Ovary (tissue), 9 donors: Measurements from ENCODE around the gene GOLGA3. TPM values are rescaled to one million over a fixed set of nuclear protein-coding genes. Genes with fewer than 3 reads are reported as not detected.

Source experiments
- DNase-seq, 5 donors: peaks; one replicate each; pipeline ENCODE4 v3.0.0-alpha.2; 2019 to 2020
- H3K27ac ChIP-seq, 2 donors: fragments of 200-600 bp; one replicate each; pipeline versions ENCODE4 v1.5.1 to v1.8.0; 2019 to 2022
- H3K27me3 ChIP-seq: fragments of 200-600 bp; one replicate; pipeline ENCODE4 v1.8.0; 2022
- H3K36me3 ChIP-seq: fragments of 200-600 bp; sonication (generic); one replicate; pipeline ENCODE4 v1.5.1; 2019
- H3K4me1 ChIP-seq: one replicate; pipeline ENCODE4 v1.8.1; 2013; ENCODE audit warnings: mild to moderate bottlenecking, moderate library complexity; ENCODE audit not compliant: insufficient read depth
- H3K4me3 ChIP-seq: fragments of 200-600 bp; sonication (generic); one replicate; pipeline ENCODE4 v1.5.1; 2017
- H3K9me3 ChIP-seq, 2 donors: fragments of 200-600 bp in 1 of 2; sonication (generic) in 1 of 2; one replicate each; pipeline versions ENCODE4 v1.5.1 to v1.8.1; 2013 to 2019; ENCODE audit warnings: mild to moderate bottlenecking in 1 of 2, moderate library complexity in 1 of 2
- EP300 ChIP-seq: sonication (generic); formaldehyde crosslinking; IDR thresholded peaks from one replicate; pipeline ENCODE4 v1.6.1; 2017; ENCODE audit warnings: antibody characterized with exemption
- POLR2A ChIP-seq: fragments of 450-650 bp; IDR thresholded peaks from one replicate; pipeline ENCODE4 v1.6.1; 2017; ENCODE audit warnings: antibody characterized with exemption, mild to moderate bottlenecking, moderate library complexity
- WGBS, 3 donors: extraction: QIAGEN DNeasy Blood & Tissue Kit in 1 of 3; methylation state at CpG; one replicate each; pipeline versions ENCODE4 v1.1.5 to v1.1.7; 2013 to 2017; 5-methylcytosine and 5-hydroxymethylcytosine counted together
- intact Hi-C, 4 donors: fragments of 100-400 bp; cut with DNase I; formaldehyde crosslinking; loops; one replicate each; pipeline versions ENCODE4 v1.11.0 to v1.15.1; 2022 to 2023
- polyA plus RNA-seq, 2 donors: library from polyadenylated mRNA; stranded (reverse); fragments of 200-250 nt in 1 of 2; fragments of 350-450 nt in 1 of 2; fragmentation: Illumina TruSeq in 1 of 2; extraction: RNeasy Lipid Tissue Mini Kit (QIAGEN cat#74804) in 1 of 2; gene quantifications; one replicate each; pipeline ENCODE4 v1.2.3, GENCODE V29; 2013 to 2014
- total RNA-seq, 7 donors: library from RNA; depleted of rRNA in 2 of 7; stranded (reverse); fragments of >200 nt in 2 of 7; fragmentation: NEBNext Ultra II Directional in 3 of 7; extraction: Animal tissue kit (Norgen Biotek cat#: 25700) in 3 of 7; gene quantifications; one replicate each; pipeline versions ENCODE4 v1.1.0 to v1.2.4, GENCODE V29; 2016 to 2023
- TF ChIP-seq, protein P1 (sequence below), 3 donors: fragments of 450-650 bp in 2 of 3; fragments of 200-600 bp in 1 of 3; IDR thresholded peaks; one replicate each; pipeline versions ENCODE4 v1.5.1 to v1.8.0; 2016 to 2022; ENCODE audit warnings: antibody characterized with exemption in 3 of 3, mild to moderate bottlenecking in 1 of 3
- donor health status: DM: no; HTN: no; CAD: no; lungs with moderate emphysema.
- donor health status: DM: no; HTN: no; CAD: no.
- donor health status: Bipolar disorder and iron deficiency.
- donor health status: DM: yes; HTN: yes; CAD: no.
- donor health status: DM: no; HTN: no; CAD: no.
- donor health status: DM: yes; HTN: yes; CAD: no.

The GOLGA3 gene
- total and polyA plus RNA-seq, 9 donors: 14.4 to 76.0 (median 50.9) TPM

DNA sequence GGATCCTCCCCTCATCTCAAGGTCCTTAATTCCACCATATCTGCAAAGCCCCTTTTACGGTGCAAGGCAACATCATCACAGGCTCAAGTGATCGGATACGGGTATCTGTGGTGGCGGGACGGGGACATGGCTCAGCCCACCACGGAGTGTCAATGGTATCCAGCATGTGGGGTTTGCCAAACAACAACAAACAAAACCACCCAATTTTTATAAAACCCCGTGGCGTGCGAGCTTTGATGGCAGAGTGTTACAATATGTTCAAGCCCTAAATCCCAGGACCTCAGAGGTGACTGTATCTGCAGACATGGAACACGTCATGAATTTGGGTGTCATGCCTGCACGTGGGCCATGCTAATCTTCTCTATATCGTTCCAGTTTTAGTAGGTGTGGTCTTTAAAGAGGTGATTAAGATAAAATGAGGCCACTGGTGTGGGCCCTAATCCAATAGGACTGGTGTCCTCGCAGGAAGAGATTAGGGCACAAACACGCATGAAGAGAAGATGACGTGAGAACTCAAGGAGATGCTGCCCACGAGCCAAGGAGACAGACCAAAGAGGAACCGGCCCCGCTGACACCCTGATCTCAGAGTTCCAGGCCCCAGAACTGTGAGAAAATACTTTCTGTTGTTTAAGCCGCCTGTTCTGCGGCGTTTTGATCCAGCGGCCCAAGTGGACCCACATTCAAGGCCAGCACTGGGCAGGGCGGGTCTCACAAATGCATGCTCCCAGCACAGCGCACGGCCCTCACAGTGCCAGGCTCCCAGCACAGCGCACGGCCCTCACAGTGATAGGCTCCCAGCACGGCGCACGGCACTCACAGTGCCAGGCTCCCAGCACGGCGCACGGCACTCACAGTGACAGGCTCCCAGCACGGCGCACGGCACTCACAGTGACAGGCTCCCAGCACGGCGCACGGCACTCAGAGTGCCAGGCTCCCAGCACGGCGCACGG, 6.7 kb upstream of the GOLGA3 start:
- no peaks in the 10 kb centered on the region for H3K36me3 ChIP-seq
- no peak overlapping the region for H3K27ac ChIP-seq
- 89 to 93% (median 91%) methylated on average over 31 to 42 of the region's 42 CpGs for WGBS, 3 donors
- H3K27me3 ChIP-seq: no peaks in the 10 kb centered on the region
- peaks cover 4% of the 10 kb centered on the region for H3K4me1 ChIP-seq
- DNase-seq: no peak
- H3K9me3 ChIP-seq: no peaks in the 10 kb centered on the region
- no peak for TF ChIP-seq POLR2A
- TF ChIP-seq EP300: no peak
- TF ChIP-seq, protein P1, sequence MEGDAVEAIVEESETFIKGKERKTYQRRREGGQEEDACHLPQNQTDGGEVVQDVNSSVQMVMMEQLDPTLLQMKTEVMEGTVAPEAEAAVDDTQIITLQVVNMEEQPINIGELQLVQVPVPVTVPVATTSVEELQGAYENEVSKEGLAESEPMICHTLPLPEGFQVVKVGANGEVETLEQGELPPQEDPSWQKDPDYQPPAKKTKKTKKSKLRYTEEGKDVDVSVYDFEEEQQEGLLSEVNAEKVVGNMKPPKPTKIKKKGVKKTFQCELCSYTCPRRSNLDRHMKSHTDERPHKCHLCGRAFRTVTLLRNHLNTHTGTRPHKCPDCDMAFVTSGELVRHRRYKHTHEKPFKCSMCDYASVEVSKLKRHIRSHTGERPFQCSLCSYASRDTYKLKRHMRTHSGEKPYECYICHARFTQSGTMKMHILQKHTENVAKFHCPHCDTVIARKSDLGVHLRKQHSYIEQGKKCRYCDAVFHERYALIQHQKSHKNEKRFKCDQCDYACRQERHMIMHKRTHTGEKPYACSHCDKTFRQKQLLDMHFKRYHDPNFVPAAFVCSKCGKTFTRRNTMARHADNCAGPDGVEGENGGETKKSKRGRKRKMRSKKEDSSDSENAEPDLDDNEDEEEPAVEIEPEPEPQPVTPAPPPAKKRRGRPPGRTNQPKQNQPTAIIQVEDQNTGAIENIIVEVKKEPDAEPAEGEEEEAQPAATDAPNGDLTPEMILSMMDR (IDR thresholded peaks at IDR 0.05): no peak
- intact Hi-C loops: no loop called here
- no peak overlapping the region for H3K4me3 ChIP-seq

DNA sequence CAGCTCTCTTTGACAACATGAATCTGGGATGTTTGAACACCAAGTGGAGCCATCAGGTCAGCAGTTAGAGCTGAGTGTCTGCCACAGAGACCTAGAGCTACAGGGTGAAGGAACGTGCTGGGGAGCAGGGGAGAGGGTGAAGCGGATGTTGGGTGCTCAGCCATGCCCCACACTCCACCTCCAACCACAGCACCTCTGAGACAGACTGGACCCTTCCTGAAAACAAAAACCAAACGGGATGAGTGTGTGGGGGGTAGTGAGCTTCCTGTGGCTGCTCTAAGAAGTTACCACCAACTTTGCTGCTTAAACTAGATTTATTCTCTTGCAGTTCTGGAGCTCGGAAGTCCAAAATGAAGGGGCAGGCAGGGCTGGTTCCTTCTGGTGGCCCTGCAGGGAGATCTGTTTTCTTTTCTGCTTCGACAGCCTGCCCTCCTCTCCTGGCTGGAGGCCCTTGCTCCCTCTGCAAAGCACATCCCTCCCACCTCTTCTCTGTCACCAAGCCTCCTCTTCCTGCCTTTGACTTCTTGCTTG, 5.6 kb upstream of the GOLGA3 start:
- Histone ChIP-seq H3K9me3 (no peaks in the 10 kb centered on the region), H3K27me3 (no peaks in the 10 kb centered on the region), H3K4me1 (peaks cover 5% of the 10 kb centered on the region), H3K36me3 (no peaks in the 10 kb centered on the region), H3K27ac (no peak overlapping the region), H3K4me3 (no peak overlapping the region)
- intact Hi-C loops: no loop called here
- TF ChIP-seq, protein P1 (IDR thresholded peaks at IDR 0.05): no peak
- TF ChIP-seq POLR2A: no peak
- 67 to 81% (median 68%) methylated on average over 5 of the region's 5 CpGs for WGBS, 3 donors
- DNase-seq: no peak

DNA sequence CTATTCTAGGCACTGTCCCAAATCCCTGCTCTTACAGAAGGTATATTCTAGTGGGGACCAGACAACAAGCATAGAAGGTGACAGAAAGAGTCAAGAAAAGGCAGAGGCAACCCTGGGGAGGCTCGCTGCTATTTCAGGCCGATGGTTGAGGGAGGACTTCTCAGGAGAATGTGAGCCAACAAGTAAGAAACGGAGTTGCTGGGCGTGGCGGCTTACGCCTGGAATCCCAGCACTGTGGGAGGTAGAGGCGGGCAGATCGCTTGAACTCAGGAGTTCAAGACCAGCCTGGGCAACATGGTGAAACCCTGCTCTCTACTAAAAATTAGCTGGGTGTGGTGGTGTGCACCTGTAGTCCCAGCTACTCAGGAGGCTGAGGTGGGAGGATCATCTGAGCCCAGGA, 4.7 kb upstream of the GOLGA3 start:
- Histone ChIP-seq H3K27ac (no peak overlapping the region), H3K4me1 (peaks cover 5% of the 10 kb centered on the region), H3K36me3 (no peaks in the 10 kb centered on the region), H3K27me3 (no peaks in the 10 kb centered on the region), H3K4me3 (no peak overlapping the region), H3K9me3 (no peaks in the 10 kb centered on the region)
- no peak for DNase-seq
- 90 to 93% (median 90%) methylated on average over 8 of the region's 8 CpGs for WGBS, 3 donors
- TF ChIP-seq, protein P1 (IDR thresholded peaks at IDR 0.05): no peak
- TF ChIP-seq POLR2A: no peak
- no peak for TF ChIP-seq EP300
- intact Hi-C loops: no loop called here

DNA sequence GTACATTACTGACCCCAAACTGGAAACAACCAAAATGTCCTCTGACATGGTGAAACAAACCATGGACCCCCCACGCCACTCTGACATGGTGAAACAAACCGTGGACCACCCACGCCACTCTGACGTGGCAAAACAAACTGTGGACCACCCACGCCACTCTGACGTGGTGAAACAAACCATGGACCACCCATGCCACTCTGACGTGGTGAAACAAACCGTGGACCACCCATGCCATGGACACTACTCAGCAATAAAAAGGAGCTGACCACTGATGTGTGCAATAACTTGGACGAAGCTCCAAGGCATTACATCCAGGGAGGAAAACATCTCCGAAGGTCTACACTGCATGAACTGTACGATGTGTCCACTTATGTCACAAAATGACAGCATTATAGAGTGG, 3.1 kb upstream of the GOLGA3 start:
- Histone ChIP-seq H3K4me3 (no peak overlapping the region), H3K27ac (no peak overlapping the region), H3K4me1 (peaks cover 6% of the 10 kb centered on the region), H3K36me3 (no peaks in the 10 kb centered on the region), H3K9me3 (no peaks in the 10 kb centered on the region), H3K27me3 (no peaks in the 10 kb centered on the region)
- 82 to 85% (median 84%) methylated on average over 11 of the region's 11 CpGs for WGBS, 3 donors
- intact Hi-C loops: no loop called here
- DNase-seq: no peak
- TF ChIP-seq, protein P1 (IDR thresholded peaks at IDR 0.05): no peak
- no peak for TF ChIP-seq POLR2A
- no peak for TF ChIP-seq EP300
